ENCODE results near the gene GPC6.

GRCh38 chr13:94063096-94063495 lies 836.5 kb downstream of the GPC6 start:
- TF ChIP-seq CTCF (IDR thresholded peaks at IDR 0.05) (no peak), EZH2 (IDR thresholded peaks at IDR 0.05) (no peak), EZH2phosphoT487 (IDR thresholded peaks at IDR 0.05) (no peak)

Data from neural progenitor cell (in vitro differentiated cells).